Urothelium cell line (cell line): ENCODE measurements around the gene GLDN.

Experiments
- DNase-seq: peaks from one replicate; pipeline ENCODE4 v3.0.0; 2011; ENCODE audit warnings: low spot score, mixed read lengths
- FAIRE-seq: peaks from 2 replicates; lab custom pipeline; 2011; peaks lifted over from hg19 to GRCh38; lab: Jason Lieb, UNC

Gene GLDN

GRCh38 chr15:51341366-51342226 lies at the start of gene GLDN:
Gene GLDN, plus strand, starts transcription at chr15:51341655. Its CDS starts 30 bp downstream, at chr15:51341685.
- FAIRE-seq, result no peak
- no peak for DNase-seq

DNA sequence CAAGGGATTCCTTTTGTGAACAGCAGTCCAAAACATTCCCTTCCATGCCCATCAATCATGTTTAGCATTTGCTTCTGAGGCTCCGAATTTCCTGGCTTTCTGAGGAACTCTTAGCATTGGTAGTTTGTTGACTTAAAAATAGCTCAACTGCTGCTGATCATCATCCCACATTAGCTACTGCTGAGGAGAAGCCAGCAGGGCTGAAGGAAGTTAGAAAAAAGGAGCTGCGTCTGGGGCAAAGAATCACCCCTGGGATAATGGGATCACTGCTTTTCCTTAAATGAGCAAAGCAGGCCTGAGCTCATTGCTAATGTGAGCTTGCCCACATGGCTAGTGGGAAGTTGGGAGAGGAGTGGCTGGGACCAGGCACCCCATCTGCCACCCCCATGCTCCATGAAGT lies 42.8 kb upstream of the GLDN start:
- no peak for FAIRE-seq
- DNase-seq, result no peak

- DNase-seq (no peak), FAIRE-seq (no peak)
Measured at GRCh38 chr15:51299187-51300015, 42.1 kb upstream of the GLDN start.

GRCh38 chr15:51302480-51302879 lies 39.0 kb upstream of the GLDN start:
- no peak for FAIRE-seq

DNA sequence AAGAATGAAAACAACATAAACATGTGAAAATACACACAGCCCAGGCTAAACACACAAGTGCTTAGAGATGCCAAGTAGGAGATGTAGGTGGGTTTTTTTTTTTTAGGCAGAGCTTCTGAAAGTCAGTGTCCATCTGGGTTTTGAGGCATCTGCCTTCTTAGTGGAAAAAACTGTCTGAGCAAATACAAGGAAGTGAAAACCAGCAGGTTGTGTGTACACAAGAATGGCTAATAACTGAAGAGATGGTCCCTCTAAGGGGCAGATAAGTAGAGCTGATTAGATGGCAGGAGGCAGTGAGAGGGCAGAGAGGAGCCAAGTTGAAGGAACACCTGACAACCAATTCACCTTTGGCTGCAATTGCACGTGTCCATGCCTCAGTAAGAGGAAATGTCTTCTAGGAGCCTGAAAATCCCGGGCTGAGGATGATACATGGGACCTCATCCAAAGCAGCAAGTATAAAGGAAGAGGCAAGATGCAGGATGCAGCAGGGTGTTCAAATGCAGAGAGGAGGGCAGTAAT lies 37.9 kb upstream of the GLDN start:
- no peak for FAIRE-seq
- DNase-seq, result no peak

More at GRCh38 chr15:51302480-51302879, 39.0 kb upstream of the GLDN start:
- DNase-seq, result no peak

DNA sequence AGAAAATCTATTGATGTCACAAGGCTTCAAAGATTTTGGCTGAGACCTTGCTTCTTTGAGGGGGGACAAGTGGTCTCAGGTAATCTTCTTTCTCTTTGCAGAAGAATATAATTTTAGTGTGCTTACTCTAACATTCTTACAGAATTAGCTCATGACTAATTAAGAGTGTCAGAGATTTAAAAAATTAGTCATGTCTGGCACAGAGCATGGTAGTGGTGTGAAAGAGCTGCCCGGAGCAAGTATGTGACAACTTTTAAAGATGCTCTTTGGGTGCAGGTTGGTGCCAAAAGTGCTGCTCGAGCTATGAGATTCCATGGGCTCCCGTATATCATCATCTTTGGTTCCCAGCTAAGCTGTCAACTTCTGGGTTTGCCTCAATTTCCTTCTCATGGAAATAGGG lies 34.1 kb upstream of the GLDN start:
- DNase-seq (no peak), FAIRE-seq (no peak)

GRCh38 chr15:51307811-51308210 lies 33.6 kb upstream of the GLDN start:
- DNase-seq, result no peak
- FAIRE-seq, result no peak

DNA sequence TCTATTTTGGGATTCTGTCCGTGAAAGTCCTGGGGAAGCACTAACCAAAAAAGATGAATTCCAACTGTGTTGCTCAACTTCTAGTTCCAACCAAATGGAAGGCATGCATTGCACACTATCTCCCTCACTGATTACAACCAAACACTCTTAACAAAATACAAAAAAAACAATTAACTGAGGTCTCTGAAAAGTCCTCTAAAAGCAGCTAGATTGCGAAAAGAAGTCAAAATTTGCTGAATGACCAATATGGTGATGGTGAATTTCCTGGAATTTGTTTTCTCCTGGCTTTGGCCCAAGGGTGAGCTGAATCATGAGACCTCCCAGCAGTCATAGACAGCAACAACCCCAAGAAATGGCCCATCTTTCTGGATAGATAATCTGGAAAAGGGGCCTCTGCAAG lies 31.4 kb upstream of the GLDN start:
- no peak for FAIRE-seq
- no peak for DNase-seq

- FAIRE-seq (no peak), DNase-seq (no peak)
Measured at GRCh38 chr15:51311510-51311909, 29.9 kb upstream of the GLDN start.

DNA sequence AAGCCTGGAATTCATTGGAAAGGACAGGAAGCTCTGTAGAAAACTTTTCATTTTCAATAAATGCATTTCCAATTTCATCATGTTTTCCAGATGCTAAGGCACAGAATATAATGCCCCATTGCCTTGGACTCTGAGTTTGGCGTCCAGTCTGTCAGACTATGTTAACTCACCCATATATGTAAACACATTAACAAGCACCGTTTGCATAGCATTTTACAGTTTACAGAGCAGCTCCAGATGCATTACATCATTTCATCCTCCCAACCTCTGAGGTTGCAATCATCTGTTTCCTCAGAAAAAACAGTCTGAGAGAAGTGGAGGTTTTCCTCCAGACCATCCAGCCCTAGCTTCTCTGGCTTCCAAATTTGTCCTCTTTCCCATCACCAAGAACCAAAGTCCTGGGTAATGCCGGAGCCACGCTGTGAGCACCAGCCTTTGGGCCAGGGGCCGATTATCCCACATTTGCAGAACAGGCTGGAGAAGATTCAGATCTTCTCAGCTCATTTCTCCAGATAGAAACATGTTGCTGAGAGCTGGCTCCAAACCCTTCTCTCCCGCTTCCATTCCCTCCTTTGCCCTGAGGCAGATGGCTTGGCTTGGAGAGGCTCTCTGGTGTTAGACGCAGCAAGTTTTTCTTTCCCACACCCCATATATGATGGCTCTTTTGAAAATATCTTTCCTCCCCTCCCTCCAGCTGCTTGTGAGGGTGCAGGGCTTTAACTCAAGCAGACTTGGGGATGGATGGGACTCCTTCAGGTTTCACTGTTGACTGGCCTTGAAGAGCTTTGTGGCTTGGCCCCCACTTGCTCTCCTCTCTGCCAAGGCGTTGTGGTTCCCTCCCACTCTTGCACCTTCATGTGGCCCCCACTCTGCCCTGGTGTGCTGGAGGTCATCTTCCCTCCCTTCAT lies 29.0 kb upstream of the GLDN start:
- FAIRE-seq (no peak), DNase-seq (no peak)

- DNase-seq (peak; percentile 67), FAIRE-seq (no peak)
Measured at GRCh38 chr15:51313074-51313393, 28.4 kb upstream of the GLDN start.

DNA sequence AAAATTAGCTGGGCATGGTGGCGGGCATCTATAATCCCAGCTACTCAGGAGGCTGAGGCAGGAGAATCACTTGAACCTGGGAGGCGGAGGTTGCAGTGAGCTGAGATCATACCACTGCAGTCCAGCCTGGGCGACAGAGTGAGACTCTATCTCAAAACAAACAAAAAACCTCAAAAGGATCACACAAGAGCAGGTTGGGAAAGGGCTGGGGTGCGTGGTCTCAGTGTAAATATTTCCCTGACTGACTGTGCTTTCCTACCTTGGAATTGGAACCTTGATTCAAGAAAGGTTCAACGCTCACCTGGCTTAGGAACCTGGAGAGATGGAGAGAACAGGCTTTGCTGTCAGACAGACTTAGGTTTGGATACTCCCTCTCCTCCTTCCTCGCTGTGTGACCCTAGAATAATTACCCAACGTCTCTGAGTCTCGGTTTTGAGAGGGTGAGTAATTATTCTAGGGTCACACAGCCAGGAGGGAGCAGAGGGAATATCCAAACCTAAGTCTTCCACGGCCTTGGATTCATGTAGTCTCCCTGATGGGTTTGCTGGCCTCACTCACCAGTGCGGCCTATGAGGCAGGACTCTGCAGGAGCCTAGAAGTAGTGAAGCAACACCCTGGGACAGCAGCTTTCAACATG lies 27.7 kb upstream of the GLDN start:
- FAIRE-seq (no peak), DNase-seq (no peak)

GRCh38 chr15:51314391-51315337 lies 26.8 kb upstream of the GLDN start:
- no peak for DNase-seq
- FAIRE-seq, result no peak

- DNase-seq (no peak), FAIRE-seq (no peak)
Measured at GRCh38 chr15:51315726-51316125, 25.7 kb upstream of the GLDN start.

- DNase-seq (no peak), FAIRE-seq (no peak)
Measured at GRCh38 chr15:51316636-51317035, 24.8 kb upstream of the GLDN start.

- DNase-seq, result no peak
- no peak for FAIRE-seq
Measured at GRCh38 chr15:51318382-51319150, 22.9 kb upstream of the GLDN start.

DNA sequence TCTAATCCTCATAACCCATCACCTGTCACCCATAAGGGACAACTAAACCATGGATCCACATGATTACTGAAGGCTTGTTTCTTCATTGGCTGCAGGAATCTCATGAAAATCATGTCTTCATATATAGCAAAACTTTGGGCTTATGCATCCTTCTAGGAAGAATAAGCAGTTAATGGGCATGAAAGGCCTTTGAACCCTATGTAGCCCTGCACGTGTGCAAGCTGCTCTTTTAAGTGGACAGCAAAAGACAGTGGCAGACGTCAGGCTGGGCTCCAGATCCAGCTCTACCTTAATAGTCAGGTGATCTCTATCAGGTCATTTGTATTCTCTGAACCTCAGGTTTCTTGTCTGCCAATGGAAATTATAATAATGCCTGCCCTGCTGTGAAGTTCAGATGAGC lies 21.9 kb upstream of the GLDN start:
- FAIRE-seq (no peak), DNase-seq (no peak)

DNA sequence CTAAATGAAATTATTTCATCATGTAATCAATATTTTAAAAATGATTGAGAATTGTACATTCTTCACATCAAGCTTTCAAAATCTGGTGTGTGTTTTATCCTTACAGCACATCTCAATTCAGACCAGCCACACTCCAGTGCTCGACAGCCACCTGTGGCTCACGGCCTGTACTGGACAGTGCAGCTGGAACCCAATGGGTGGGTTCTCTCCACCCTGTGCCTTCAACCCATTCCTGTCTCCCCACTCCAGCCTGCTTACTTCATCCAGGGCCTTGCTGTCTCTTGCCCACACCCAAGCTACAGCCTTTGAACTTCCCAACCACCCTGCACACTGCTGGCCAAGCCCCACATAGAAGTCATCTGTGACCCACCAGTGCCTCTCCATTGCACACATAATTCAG lies 20.6 kb upstream of the GLDN start:
- no peak for FAIRE-seq
- DNase-seq, result no peak

DNA sequence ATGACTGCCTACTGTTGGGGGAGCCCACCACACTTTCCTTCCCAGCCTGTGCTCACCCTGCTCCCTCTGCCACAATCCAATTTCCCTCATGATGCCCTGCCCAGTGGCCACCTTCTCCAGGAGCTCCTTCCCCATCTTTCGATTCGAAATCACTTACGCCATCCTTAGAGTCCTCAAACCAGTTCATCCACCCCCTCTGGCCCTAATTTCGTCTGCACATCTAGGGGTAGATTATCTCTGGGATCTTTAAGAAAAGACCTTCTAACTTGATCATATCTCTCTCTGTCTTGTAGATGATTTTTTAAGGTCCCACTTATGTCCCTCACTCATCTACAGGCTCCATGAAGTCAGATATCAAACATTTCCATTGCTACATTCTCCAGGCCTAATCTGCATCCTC lies 20.1 kb upstream of the GLDN start:
- DNase-seq, result no peak
- no peak for FAIRE-seq
